Astrocyte of the cerebellum (primary cell): ENCODE measurements around the gene GPD1L.
A peak's percentile ranks its signal among the peaks of the same experiment; 100 is the strongest.

Experiments
- DNase-seq: peaks from one replicate; pipeline ENCODE4 v3.0.0-alpha.2; 2011; ENCODE audit warnings: low read depth
- H3K4me3 ChIP-seq: 2 replicates; pipeline ENCODE4 v1.5.1; 2011; ENCODE audit warnings: mild to moderate bottlenecking, low read depth, low read length, moderate library complexity
- CTCF ChIP-seq: IDR thresholded peaks from 2 replicates; pipeline ENCODE4 v1.5.1; 2012; ENCODE audit warnings: low read length, low read depth, moderate library complexity, mild to moderate bottlenecking; ENCODE audit errors: missing control alignments
- in situ Hi-C: cut with HindIII; loops from 2 replicates; pipeline ENCODE4 v1.10.0; 2017; ENCODE audit warnings: low sequenced_read_pairs

The GPD1L gene

GRCh38 chr3:32143849-32144757 lies 37.7 kb downstream of the GPD1L start:
- peak; percentile 94 for DNase-seq
- in situ Hi-C loops = no loop called here
- no peak overlapping the region for H3K4me3 ChIP-seq
- TF ChIP-seq CTCF = peak; percentile 71

DNA sequence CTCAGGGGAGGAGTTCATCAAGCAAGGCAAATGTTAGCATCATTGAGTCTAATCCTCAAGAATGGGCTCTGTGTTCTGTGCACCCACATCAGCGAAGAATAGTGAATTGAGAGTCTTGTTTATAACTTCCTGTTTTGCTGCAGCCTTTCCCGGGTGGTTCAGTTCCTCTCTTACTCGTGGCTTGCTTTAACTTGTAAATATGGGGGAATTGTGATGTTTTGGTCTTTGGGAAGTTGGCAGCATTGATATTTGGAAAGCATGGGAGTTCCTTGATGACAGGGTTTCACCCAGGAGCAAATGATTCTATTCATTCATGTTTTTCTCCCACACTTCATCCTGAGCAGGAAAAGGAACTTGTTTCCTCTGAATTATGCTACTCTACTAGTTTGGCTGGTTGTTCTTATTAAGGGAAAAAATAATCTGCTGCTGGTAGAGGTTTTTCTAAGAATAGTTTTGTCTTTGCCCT lies 40.4 kb downstream of the GPD1L start:
- no peak for DNase-seq
- in situ Hi-C loops = no loop called here
- H3K4me3 ChIP-seq = no peak overlapping the region
- no peak for TF ChIP-seq CTCF

GRCh38 chr3:32147509-32147908 lies 41.1 kb downstream of the GPD1L start:
- no peak for DNase-seq
- H3K4me3 ChIP-seq = no peak overlapping the region
- in situ Hi-C loops = no loop called here
- no peak for TF ChIP-seq CTCF

DNA sequence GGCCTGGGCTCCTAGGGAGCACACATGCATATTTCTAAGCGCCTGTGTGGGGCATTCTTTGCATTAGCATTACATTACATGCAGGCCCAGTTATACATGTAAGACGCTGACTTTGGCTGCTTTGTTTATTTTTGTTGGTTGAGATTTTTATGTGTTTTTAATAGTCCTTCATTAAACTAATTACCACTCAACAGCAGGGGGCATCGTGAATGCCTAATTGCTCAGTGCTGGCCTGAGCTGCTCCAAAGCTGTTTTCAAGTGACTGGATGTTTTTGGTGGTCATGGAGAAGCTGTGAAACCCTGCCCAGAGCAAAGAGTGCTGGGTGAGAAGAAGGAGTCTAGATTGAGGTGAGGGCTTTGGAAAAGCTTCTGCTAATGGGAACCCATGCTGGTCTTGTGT lies 41.5 kb downstream of the GPD1L start:
- in situ Hi-C loops = no loop called here
- no peak overlapping the region for H3K4me3 ChIP-seq
- TF ChIP-seq CTCF = no peak
- DNase-seq = no peak

- no peak for DNase-seq
- H3K4me3 ChIP-seq = no peak overlapping the region
- in situ Hi-C loops = no loop called here
- no peak for TF ChIP-seq CTCF
Measured at GRCh38 chr3:32148351-32148750, 41.9 kb downstream of the GPD1L start.

GRCh38 chr3:32153414-32154204 lies 47.2 kb downstream of the GPD1L start:
- in situ Hi-C loops = no loop called here
- TF ChIP-seq CTCF = no peak
- no peak overlapping the region for H3K4me3 ChIP-seq
- DNase-seq = no peak
